Neural cell (in vitro differentiated cells): ENCODE results near the gene NCKAP5. TPM values are rescaled to one million over a fixed set of nuclear protein-coding genes. Genes with fewer than 3 reads are reported as not detected.

Experiments used
- H2AFZ ChIP-seq: fragments of 200-600, 300-800 bp; sonication (generic), shearing (Covaris generic); 2 replicates; pipeline ENCODE4 v1.6.0; 2014; ENCODE audit warnings: low read depth, mild to moderate bottlenecking, antibody characterized with exemption, low read length, moderate library complexity
- H3F3A ChIP-seq: fragments of 200-600 bp; shearing (Covaris generic); 2 replicates; pipeline ENCODE4 v1.6.1; 2016; ENCODE audit warnings: mild to moderate bottlenecking, moderate library complexity, mixed read lengths, antibody characterized with exemption, low read length; ENCODE audit not compliant: insufficient read depth, poor library complexity, severe bottlenecking
- H3K27ac ChIP-seq: fragments of 200-600, 300-800 bp; sonication (generic), shearing (Covaris generic); 2 replicates; pipeline ENCODE4 v1.5.1; 2014; ENCODE audit warnings: mild to moderate bottlenecking, low read length, moderate library complexity
- H3K27me3 ChIP-seq: fragments of 300-800, 200-600 bp; sonication (generic), shearing (Covaris generic); 2 replicates; pipeline ENCODE4 v1.6.0; 2014; ENCODE audit warnings: mild to moderate bottlenecking, low read depth, low read length, moderate library complexity; ENCODE audit not compliant: insufficient read depth
- H3K36me3 ChIP-seq: fragments of 300-800, 200-600 bp; sonication (generic), shearing (Covaris generic); 2 replicates; pipeline ENCODE4 v1.5.1; 2014; ENCODE audit warnings: mild to moderate bottlenecking, antibody characterized with exemption, low read length, moderate library complexity; ENCODE audit not compliant: insufficient read depth
- H3K4me2 ChIP-seq: fragments of 300-800, 200-600 bp; sonication (generic), shearing (Covaris generic); 2 replicates; pipeline ENCODE4 v1.6.0; 2014; ENCODE audit warnings: mild to moderate bottlenecking, low read length
- H3K4me3 ChIP-seq: fragments of 300-800, 200-600 bp; sonication (generic), shearing (Covaris generic); 2 replicates; pipeline ENCODE4 v1.5.1; 2014; ENCODE audit warnings: mild to moderate bottlenecking, low read length, moderate library complexity
- H3K79me2 ChIP-seq: fragments of 200-600 bp; shearing (Covaris generic); replicated peaks from 2 replicates; pipeline ENCODE4 v1.6.0; 2014; ENCODE audit warnings: mild to moderate bottlenecking, low read length, moderate library complexity; ENCODE audit not compliant: insufficient read depth
- H3K9ac ChIP-seq: fragments of 300-800, 200-600 bp; sonication (generic), shearing (Covaris generic); 2 replicates; pipeline ENCODE4 v1.6.1; 2016; ENCODE audit warnings: mild to moderate bottlenecking, low read length, mixed read lengths
- H3K9me2 ChIP-seq: fragments of 200-600 bp; shearing (Covaris generic); 2 replicates; pipeline ENCODE4 v1.6.1; 2016; ENCODE audit warnings: mild to moderate bottlenecking, low read length, mixed read lengths; ENCODE audit not compliant: insufficient read depth
- H3K9me3 ChIP-seq: fragments of 200-600, 300-800 bp; sonication (generic), shearing (Covaris generic); 2 replicates; pipeline ENCODE4 v1.6.1; 2016; ENCODE audit warnings: mild to moderate bottlenecking, mixed run types, low read length, moderate library complexity, mixed read lengths
- H4K20me1 ChIP-seq: fragments of 200-600 bp; shearing (Covaris generic); 2 replicates; pipeline ENCODE4 v1.6.1; 2016; ENCODE audit warnings: mild to moderate bottlenecking, mixed run types; ENCODE audit not compliant: insufficient read depth
- CTCF ChIP-seq: fragments of 450-650 bp; IDR thresholded peaks from 2 replicates; pipeline ENCODE4 v1.5.1; 2014; ENCODE audit warnings: antibody characterized with exemption, mild to moderate bottlenecking, moderate library complexity; ENCODE audit not compliant: poor library complexity, severe bottlenecking
- EP300 ChIP-seq: fragments of 450-650 bp; conservative IDR thresholded peaks from 2 replicates; pipeline ENCODE4 v1.6.1; 2014; ENCODE audit warnings: antibody characterized with exemption, mild to moderate bottlenecking, moderate library complexity; ENCODE audit not compliant: poor library complexity, severe bottlenecking
- MXI1 ChIP-seq: fragments of 450-650 bp; conservative IDR thresholded peaks from 2 replicates; pipeline ENCODE4 v1.6.1; 2014; ENCODE audit warnings: antibody characterized with exemption, mild to moderate bottlenecking; ENCODE audit not compliant: poor library complexity, severe bottlenecking
- POLR2AphosphoS5 ChIP-seq: IDR thresholded peaks from 2 replicates; pipeline ENCODE4 v1.6.1; 2012
- RAD21 ChIP-seq: fragments of 450-650 bp; conservative IDR thresholded peaks from 2 replicates; pipeline ENCODE4 v1.6.1; 2014; ENCODE audit warnings: antibody characterized with exemption, mild to moderate bottlenecking, moderate library complexity
- SMC3 ChIP-seq: fragments of 450-650 bp; conservative IDR thresholded peaks from 2 replicates; pipeline ENCODE4 v1.6.1; 2014; ENCODE audit warnings: antibody characterized with exemption, mild to moderate bottlenecking, moderate library complexity; ENCODE audit not compliant: poor library complexity
- TAF1 ChIP-seq: IDR thresholded peaks from 2 replicates; pipeline ENCODE4 v1.6.1; 2012; ENCODE audit warnings: low read depth
- polyA plus RNA-seq: library from polyadenylated mRNA; depleted of rRNA; stranded (reverse); fragments of >200 nt; gene quantifications from 2 replicates; pipeline ENCODE4 v1.2.3, GENCODE V29; 2014
- TF ChIP-seq, protein P1 (sequence below): IDR thresholded peaks from 2 replicates; pipeline ENCODE4 v1.6.1; 2012; ENCODE audit warnings: borderline replicate concordance

NCKAP5 gene
- polyA plus RNA-seq, 1 donor from 2014 or later = 2.4 TPM

DNA sequence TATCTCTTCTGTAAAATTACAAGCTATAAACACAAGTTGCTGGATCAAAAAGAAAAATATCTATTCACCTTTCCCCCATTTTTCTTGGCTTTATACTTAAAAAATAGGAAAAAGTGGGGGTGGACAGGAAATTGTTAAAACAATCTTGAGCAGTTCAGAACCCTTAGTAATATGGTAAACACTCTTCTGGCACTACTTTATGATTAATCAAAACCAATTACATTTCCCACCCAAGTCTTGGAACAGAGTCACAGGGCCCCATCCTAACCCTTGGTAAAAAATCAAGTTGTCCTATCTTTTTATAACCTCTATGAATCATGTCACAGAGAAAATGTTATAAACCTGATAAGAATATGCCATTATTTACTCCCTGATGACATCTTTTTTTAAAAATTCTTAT lies 570.0 kb downstream of the NCKAP5 start (continued):
- TF ChIP-seq POLR2AphosphoS5 (no peak), EP300 (no peak), TAF1 (no peak)

DNA sequence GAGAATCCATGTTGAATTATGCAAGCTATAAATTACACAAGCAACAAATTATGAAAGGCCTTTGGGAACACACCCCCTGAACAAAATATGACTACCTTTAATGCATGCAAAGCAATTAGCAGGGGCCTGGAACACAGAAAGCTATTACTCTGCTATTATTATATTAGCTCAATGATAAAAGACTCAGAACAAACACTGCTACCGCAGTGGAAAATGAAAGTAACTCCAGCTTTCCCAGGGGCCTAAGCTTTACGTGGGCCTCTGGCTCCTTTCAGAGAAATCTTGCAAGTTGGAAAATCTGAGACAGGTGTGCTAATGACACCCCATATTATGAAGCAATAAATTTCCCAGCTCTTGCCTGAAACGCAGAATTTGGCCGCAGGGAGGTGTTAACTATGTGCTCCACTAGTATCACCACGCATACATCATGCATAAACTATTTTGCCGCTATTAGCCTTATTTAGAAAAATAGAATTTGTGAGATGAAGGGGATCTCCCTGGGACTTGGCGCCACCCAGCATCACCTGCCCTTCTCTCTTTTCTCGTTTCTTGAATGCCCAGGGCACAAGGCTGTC lies 576.7 kb downstream of the NCKAP5 start:
- no peaks in the 10 kb centered on the region for H3K9me3 ChIP-seq
- H3K4me3 ChIP-seq = no peak overlapping the region
- no peaks in the 10 kb centered on the region for H3K27me3 ChIP-seq
- no peak overlapping the region for H3K9ac ChIP-seq
- H2AFZ ChIP-seq = no peak overlapping the region
- H3K36me3 ChIP-seq = no peaks in the 10 kb centered on the region
- no peak overlapping the region for H3K4me2 ChIP-seq
- H3K9me2 ChIP-seq = no peaks in the 10 kb centered on the region
- H3K79me2 ChIP-seq = no peaks in the 10 kb centered on the region
- H3F3A ChIP-seq = no peaks in the 10 kb centered on the region
- TF ChIP-seq SMC3 = no peak
- no peak for TF ChIP-seq POLR2AphosphoS5
- no peak overlapping the region for H3K27ac ChIP-seq
- H4K20me1 ChIP-seq = no peaks in the 10 kb centered on the region

DNA sequence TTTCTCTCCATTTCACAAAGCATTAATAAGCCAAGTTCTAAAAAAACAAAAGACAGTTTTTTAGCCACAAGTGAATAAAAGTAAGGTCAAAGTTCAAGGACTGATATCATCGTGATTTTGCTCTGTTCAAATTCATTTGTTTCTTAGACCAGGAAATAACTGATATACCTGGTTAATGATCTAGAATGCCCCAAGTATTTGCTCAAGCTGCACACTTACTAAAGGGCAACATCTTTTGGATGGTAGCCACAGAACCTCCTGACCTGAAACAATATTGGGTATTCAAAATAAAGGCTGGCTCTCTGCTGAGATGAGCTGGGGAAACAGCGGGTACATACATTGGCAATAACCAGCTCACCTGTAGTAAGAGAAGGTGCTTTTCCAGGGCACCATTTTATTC lies 583.5 kb downstream of the NCKAP5 start:
- no peak overlapping the region for H3K4me3 ChIP-seq
- H3K4me2 ChIP-seq = no peak overlapping the region
- H3K36me3 ChIP-seq = no peaks in the 10 kb centered on the region
- TF ChIP-seq, protein P1, sequence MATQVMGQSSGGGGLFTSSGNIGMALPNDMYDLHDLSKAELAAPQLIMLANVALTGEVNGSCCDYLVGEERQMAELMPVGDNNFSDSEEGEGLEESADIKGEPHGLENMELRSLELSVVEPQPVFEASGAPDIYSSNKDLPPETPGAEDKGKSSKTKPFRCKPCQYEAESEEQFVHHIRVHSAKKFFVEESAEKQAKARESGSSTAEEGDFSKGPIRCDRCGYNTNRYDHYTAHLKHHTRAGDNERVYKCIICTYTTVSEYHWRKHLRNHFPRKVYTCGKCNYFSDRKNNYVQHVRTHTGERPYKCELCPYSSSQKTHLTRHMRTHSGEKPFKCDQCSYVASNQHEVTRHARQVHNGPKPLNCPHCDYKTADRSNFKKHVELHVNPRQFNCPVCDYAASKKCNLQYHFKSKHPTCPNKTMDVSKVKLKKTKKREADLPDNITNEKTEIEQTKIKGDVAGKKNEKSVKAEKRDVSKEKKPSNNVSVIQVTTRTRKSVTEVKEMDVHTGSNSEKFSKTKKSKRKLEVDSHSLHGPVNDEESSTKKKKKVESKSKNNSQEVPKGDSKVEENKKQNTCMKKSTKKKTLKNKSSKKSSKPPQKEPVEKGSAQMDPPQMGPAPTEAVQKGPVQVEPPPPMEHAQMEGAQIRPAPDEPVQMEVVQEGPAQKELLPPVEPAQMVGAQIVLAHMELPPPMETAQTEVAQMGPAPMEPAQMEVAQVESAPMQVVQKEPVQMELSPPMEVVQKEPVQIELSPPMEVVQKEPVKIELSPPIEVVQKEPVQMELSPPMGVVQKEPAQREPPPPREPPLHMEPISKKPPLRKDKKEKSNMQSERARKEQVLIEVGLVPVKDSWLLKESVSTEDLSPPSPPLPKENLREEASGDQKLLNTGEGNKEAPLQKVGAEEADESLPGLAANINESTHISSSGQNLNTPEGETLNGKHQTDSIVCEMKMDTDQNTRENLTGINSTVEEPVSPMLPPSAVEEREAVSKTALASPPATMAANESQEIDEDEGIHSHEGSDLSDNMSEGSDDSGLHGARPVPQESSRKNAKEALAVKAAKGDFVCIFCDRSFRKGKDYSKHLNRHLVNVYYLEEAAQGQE = no peak
- TF ChIP-seq EP300 (no peak), RAD21 (no peak), CTCF (no peak), TAF1 (no peak), MXI1 (no peak)
- H3K9ac ChIP-seq = no peak overlapping the region
- no peak overlapping the region for H3K27ac ChIP-seq
- H2AFZ ChIP-seq = no peak overlapping the region
- no peaks in the 10 kb centered on the region for H3K79me2 ChIP-seq
- no peaks in the 10 kb centered on the region for H3K9me2 ChIP-seq
- no peaks in the 10 kb centered on the region for H3F3A ChIP-seq
- no peaks in the 10 kb centered on the region for H3K27me3 ChIP-seq
- H3K9me3 ChIP-seq = no peaks in the 10 kb centered on the region
- no peaks in the 10 kb centered on the region for H4K20me1 ChIP-seq
